ENCODE results near the gene RASL11A.
A peak's percentile ranks its signal among the peaks of the same experiment; 100 is the strongest.

Gene RASL11A

GRCh38 chr13:27271570-27272096 lies 1.0 kb downstream of the RASL11A start:
- Histone ChIP-seq H3K9ac (ENCODE audit: low read depth, low read length) (no peak overlapping the region), H3K27me3 (ENCODE audit: control insufficient read depth, insufficient read depth, low read length) (peaks cover 26% of the 10 kb centered on the region), H3K4me2 (ENCODE audit: low read length) (peak overlapping the region; percentile 99)

DNA sequence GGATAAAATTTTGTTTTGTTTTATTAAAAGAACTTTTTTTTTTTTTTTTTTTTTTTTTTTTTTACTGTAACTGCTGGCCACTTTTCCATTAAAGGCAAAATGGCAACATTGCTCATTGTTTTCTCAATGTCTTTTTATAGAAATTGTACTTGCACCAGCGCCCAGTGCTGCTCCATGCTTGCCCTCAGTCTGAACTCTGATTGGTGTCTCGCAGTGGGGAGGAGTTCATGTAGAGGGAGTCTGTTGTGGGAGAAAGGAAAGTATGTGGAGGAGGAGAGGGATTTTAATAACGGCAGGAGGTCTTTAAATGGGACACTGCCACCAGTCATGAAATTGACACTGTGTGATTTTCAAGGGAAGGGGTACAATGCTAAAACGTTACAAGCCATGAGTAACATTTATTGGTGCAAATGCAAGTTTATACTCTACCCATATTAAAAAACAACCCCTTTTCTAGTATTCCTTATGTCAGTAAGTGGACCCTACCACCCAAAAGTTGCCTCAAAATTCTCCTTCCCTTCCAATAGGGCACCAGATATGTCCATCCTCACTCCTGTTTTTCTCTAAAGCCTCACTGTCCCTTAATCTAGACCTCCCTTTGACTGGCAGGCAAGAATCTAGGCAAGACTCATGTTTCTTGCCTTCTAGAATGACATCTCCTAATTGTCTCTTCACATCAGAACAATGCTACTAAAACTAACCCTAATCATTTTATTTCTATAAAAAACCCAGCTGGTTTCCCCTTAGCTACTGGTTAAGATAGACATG lies 3.2 kb downstream of the RASL11A start:
- Histone ChIP-seq H3K4me2 (ENCODE audit: low read length) (no peak overlapping the region), H3K4me1 (ENCODE audit: control insufficient read depth, insufficient read depth, low read length) (peaks cover 27% of the 10 kb centered on the region), H3K4me3 (ENCODE audit: low read length) (no peak overlapping the region), H3K9ac (ENCODE audit: low read depth, low read length) (no peak overlapping the region), H3K27me3 (ENCODE audit: control insufficient read depth, insufficient read depth, low read length) (peaks cover 44% of the 10 kb centered on the region), H3K36me3 (ENCODE audit: insufficient read depth, low read length) (no peaks in the 10 kb centered on the region), H3K9me3 (replicated peaks; ENCODE audit: low read length) (no peaks in the 10 kb centered on the region)

More at GRCh38 chr13:27271570-27272096, 1.0 kb downstream of the RASL11A start:
- peaks cover 27% of the 10 kb centered on the region for H3K4me1 ChIP-seq (ENCODE audit: control insufficient read depth, insufficient read depth, low read length)
- H3K4me3 ChIP-seq (ENCODE audit: low read length), result peak overlapping the region; percentile 94
- no peaks in the 10 kb centered on the region for H3K9me3 ChIP-seq (replicated peaks; ENCODE audit: low read length)
- H3K36me3 ChIP-seq (ENCODE audit: insufficient read depth, low read length), result no peaks in the 10 kb centered on the region

GRCh38 chr13:27274631-27275030 lies 4.0 kb downstream of the RASL11A start:
- Histone ChIP-seq H3K9me3 (replicated peaks; ENCODE audit: low read length) (no peaks in the 10 kb centered on the region), H3K4me1 (ENCODE audit: control insufficient read depth, insufficient read depth, low read length) (peaks cover 27% of the 10 kb centered on the region), H3K36me3 (ENCODE audit: insufficient read depth, low read length) (no peaks in the 10 kb centered on the region), H3K4me3 (ENCODE audit: low read length) (no peak overlapping the region), H3K4me2 (ENCODE audit: low read length) (no peak overlapping the region), H3K27me3 (ENCODE audit: control insufficient read depth, insufficient read depth, low read length) (peaks cover 44% of the 10 kb centered on the region), H3K9ac (ENCODE audit: low read depth, low read length) (no peak overlapping the region)

DNA sequence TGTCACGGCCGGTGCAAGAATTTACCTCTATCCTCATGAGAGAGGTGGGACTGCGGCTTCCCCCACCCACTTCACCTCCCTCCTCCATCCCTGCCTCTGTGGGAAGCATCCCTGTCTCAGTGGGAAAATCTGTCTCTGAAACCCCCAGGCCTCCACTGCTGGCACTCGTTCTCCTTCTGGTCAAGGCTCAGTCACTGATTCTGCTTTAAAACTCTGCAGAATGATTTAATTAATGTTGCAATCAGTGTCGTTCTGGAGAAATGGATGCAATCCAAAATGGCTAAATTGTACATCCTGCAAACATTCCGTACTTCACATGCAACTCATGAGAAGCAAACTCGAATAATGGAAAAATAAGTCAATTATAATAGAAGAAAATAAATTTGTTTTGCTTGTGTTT lies 5.6 kb downstream of the RASL11A start:
- peaks cover 25% of the 10 kb centered on the region for H3K4me1 ChIP-seq (ENCODE audit: control insufficient read depth, insufficient read depth, low read length)
- H3K9ac ChIP-seq (ENCODE audit: low read depth, low read length), result no peak overlapping the region
- H3K9me3 ChIP-seq (replicated peaks; ENCODE audit: low read length), result no peaks in the 10 kb centered on the region
- peaks cover 56% of the 10 kb centered on the region for H3K27me3 ChIP-seq (ENCODE audit: control insufficient read depth, insufficient read depth, low read length)
- no peak overlapping the region for H3K4me2 ChIP-seq (ENCODE audit: low read length)
- H3K36me3 ChIP-seq (ENCODE audit: insufficient read depth, low read length), result no peaks in the 10 kb centered on the region
- no peak overlapping the region for H3K4me3 ChIP-seq (ENCODE audit: low read length)

GRCh38 chr13:27279506-27279905 lies 8.9 kb downstream of the RASL11A start:
- no peaks in the 10 kb centered on the region for H3K36me3 ChIP-seq (ENCODE audit: insufficient read depth, low read length)
- H3K4me3 ChIP-seq (ENCODE audit: low read length), result no peak overlapping the region
- H3K9ac ChIP-seq (ENCODE audit: low read depth, low read length), result no peak overlapping the region
- H3K4me1 ChIP-seq (ENCODE audit: control insufficient read depth, insufficient read depth, low read length), result no peaks in the 10 kb centered on the region
- peaks cover 68% of the 10 kb centered on the region for H3K27me3 ChIP-seq (ENCODE audit: control insufficient read depth, insufficient read depth, low read length)
- no peaks in the 10 kb centered on the region for H3K9me3 ChIP-seq (replicated peaks; ENCODE audit: low read length)
- no peak overlapping the region for H3K4me2 ChIP-seq (ENCODE audit: low read length)

DNA sequence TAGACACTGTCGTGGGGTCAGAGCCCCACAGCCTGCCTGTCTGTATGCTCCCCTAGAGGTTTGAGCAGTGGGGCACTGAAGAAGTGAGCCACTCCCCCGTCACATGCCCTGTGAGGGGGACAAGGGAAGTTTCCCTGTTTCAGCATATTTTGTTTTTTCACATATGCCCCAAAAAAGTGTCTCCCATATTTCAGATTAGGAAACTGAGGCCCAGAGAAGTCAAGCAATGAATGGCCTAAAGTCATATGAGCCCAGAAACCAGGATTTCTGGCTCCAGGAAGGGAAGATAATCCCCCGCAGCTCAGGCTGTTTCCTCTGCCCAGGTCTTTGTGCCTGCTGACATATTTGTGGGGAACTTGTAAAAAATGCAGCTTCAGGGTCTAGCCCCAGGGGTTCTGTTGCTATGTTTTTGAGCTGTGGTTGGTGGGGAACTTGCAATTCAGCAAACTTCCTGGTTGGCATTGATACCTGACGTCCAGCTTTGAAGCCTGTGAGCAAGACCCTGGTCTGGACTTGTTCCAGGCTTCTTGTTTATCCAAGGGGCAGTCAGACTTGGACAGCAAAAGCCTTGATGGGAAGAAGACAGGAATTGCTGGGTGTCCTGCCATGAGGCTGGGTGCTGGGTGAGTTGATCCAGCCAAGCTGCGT lies 9.5 kb downstream of the RASL11A start:
- H3K9ac ChIP-seq (ENCODE audit: low read depth, low read length), result no peak overlapping the region
- H3K27me3 ChIP-seq (ENCODE audit: control insufficient read depth, insufficient read depth, low read length), result peaks cover 62% of the 10 kb centered on the region
- no peaks in the 10 kb centered on the region for H3K9me3 ChIP-seq (replicated peaks; ENCODE audit: low read length)
- H3K4me3 ChIP-seq (ENCODE audit: low read length), result no peak overlapping the region
- H3K4me1 ChIP-seq (ENCODE audit: control insufficient read depth, insufficient read depth, low read length), result no peaks in the 10 kb centered on the region
- H3K4me2 ChIP-seq (ENCODE audit: low read length), result no peak overlapping the region
- no peaks in the 10 kb centered on the region for H3K36me3 ChIP-seq (ENCODE audit: insufficient read depth, low read length)

- H3K4me1 ChIP-seq (ENCODE audit: control insufficient read depth, insufficient read depth, low read length), result no peaks in the 10 kb centered on the region
- no peaks in the 10 kb centered on the region for H3K9me3 ChIP-seq (replicated peaks; ENCODE audit: low read length)
- H3K36me3 ChIP-seq (ENCODE audit: insufficient read depth, low read length), result no peaks in the 10 kb centered on the region
- H3K27me3 ChIP-seq (ENCODE audit: control insufficient read depth, insufficient read depth, low read length), result peaks cover 55% of the 10 kb centered on the region
- H3K9ac ChIP-seq (ENCODE audit: low read depth, low read length), result no peak overlapping the region
- H3K4me3 ChIP-seq (ENCODE audit: low read length), result no peak overlapping the region
- no peak overlapping the region for H3K4me2 ChIP-seq (ENCODE audit: low read length)
Measured at GRCh38 chr13:27280841-27281240, 10.2 kb downstream of the RASL11A start.

DNA sequence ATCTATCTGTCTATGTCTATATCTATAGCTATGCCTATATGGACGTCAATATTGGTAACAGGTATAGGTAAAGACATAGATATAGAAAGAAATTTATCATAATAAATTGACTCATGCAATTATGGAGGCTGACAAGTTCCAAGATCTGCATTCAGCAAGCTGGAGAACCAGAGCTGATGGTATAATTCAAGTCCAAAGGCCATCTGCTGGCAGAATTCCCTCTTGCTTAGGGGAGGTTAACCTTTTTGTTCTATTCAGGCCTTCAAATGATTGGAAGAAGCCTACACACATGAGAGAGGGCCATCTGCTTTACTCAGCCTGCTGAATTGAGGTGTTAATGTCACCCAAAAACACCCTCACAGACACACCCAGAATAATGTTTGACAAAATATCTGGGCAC lies 10.8 kb downstream of the RASL11A start:
- Histone ChIP-seq H3K36me3 (ENCODE audit: insufficient read depth, low read length) (no peaks in the 10 kb centered on the region), H3K9me3 (replicated peaks; ENCODE audit: low read length) (no peaks in the 10 kb centered on the region), H3K9ac (ENCODE audit: low read depth, low read length) (no peak overlapping the region), H3K4me2 (ENCODE audit: low read length) (no peak overlapping the region), H3K4me1 (ENCODE audit: control insufficient read depth, insufficient read depth, low read length) (no peaks in the 10 kb centered on the region), H3K4me3 (ENCODE audit: low read length) (no peak overlapping the region), H3K27me3 (ENCODE audit: control insufficient read depth, insufficient read depth, low read length) (peaks cover 51% of the 10 kb centered on the region)

DNA sequence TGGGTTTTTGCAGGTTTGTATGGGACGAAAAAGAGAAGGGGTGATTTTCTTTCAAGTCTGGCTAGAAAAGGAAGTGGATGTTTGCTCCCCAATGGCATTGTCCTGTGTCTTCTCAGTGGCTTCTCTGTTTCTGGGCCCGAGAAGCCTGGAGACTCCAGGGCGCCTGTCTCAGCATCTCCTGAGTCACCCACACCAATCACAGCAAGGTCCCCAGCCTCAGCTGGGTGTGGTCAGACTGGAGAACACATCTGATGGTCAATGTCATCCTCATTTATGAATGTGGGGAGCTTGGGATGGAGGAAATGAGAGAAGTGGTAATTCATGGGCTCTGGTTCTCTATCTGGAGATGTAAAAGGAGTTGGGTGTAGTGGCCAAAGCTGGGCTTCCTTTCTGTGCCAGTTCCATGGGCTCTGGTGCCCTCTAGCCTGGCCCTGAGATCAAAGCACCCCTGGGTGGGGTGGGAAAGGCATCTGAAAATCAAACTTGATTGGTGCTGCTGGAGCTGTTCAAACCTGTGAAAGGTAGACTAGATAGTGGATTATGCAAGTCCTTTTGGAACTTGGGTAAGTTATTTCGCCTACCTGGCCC lies 13.4 kb downstream of the RASL11A start:
- Histone ChIP-seq H3K4me1 (ENCODE audit: control insufficient read depth, insufficient read depth, low read length) (no peaks in the 10 kb centered on the region), H3K27me3 (ENCODE audit: control insufficient read depth, insufficient read depth, low read length) (peaks cover 34% of the 10 kb centered on the region), H3K36me3 (ENCODE audit: insufficient read depth, low read length) (no peaks in the 10 kb centered on the region), H3K4me3 (ENCODE audit: low read length) (no peak overlapping the region), H3K9ac (ENCODE audit: low read depth, low read length) (no peak overlapping the region), H3K4me2 (ENCODE audit: low read length) (no peak overlapping the region), H3K9me3 (replicated peaks; ENCODE audit: low read length) (no peaks in the 10 kb centered on the region)

DNA sequence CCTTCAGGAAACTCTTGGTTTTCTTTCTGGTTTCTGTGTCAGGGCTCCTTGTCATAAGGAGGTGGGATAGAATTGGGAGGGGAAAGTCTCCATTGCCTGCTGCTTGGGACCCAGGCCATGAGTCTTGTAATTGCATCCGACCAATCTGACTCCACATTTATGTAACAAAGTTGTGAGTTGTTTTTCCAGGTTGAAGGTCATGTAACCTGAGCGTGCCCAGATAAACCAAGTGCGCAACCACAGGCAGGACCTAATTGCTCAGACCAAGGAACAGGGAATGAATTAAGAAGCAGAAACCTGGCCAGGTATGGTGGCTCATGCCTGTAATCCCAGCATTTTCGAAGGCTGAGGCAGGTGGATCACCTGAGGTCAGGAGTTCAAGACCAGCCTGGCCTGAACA lies 17.8 kb downstream of the RASL11A start:
- no peak overlapping the region for H3K4me2 ChIP-seq (ENCODE audit: low read length)
- no peaks in the 10 kb centered on the region for H3K9me3 ChIP-seq (replicated peaks; ENCODE audit: low read length)
- H3K4me3 ChIP-seq (ENCODE audit: low read length), result no peak overlapping the region
- peaks cover 23% of the 10 kb centered on the region for H3K27me3 ChIP-seq (ENCODE audit: control insufficient read depth, insufficient read depth, low read length)
- no peak overlapping the region for H3K9ac ChIP-seq (ENCODE audit: low read depth, low read length)
- H3K36me3 ChIP-seq (ENCODE audit: insufficient read depth, low read length), result no peaks in the 10 kb centered on the region
- H3K4me1 ChIP-seq (ENCODE audit: control insufficient read depth, insufficient read depth, low read length), result no peaks in the 10 kb centered on the region

DNA sequence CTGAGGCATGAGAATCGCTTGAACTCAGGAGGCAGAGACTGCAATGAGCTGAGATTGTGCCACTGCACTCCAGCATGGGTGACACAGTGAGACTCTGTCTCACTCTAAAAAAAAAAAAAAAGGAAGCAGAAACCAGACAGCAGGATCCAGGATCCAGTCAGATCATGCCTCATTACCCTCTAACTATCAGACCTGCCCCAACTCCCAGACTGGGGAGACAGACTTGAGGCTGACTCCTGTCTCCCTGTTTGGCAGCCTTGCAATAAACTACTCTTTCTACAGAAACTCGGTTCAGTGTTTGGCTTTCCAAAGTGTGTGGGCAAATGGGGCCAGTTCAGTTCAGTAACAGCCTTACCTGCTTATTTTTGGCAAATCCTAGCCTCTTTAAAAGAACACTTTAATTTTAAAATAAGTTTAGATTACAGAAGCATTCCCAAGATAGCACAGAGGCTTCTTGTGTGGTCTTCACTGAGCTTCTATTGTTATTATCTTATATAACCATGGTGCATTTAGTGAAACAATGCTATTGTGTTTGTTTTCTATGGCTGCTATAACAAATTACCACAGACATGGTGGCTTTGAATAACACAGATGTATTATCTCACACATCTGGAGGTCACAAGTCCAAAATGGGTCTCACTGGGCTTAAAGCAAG lies 18.5 kb downstream of the RASL11A start:
- no peak overlapping the region for H3K4me3 ChIP-seq (ENCODE audit: low read length)
- no peak overlapping the region for H3K4me2 ChIP-seq (ENCODE audit: low read length)
- H3K4me1 ChIP-seq (ENCODE audit: control insufficient read depth, insufficient read depth, low read length), result no peaks in the 10 kb centered on the region
- H3K9me3 ChIP-seq (replicated peaks; ENCODE audit: low read length), result no peaks in the 10 kb centered on the region
- no peaks in the 10 kb centered on the region for H3K36me3 ChIP-seq (ENCODE audit: insufficient read depth, low read length)
- peaks cover 30% of the 10 kb centered on the region for H3K27me3 ChIP-seq (ENCODE audit: control insufficient read depth, insufficient read depth, low read length)
- H3K9ac ChIP-seq (ENCODE audit: low read depth, low read length), result no peak overlapping the region
